ENCODE data around the gene TMEM204.
A peak's percentile ranks its signal among the peaks of the same experiment; 100 is the strongest.

The TMEM204 gene

GRCh38 chr16:1533443-1533951, at the start of gene TMEM204:
TSS of gene TMEM204 (plus strand) at chr16:1533666. CDS start at chr16:1534276, 610 bp downstream.
- no peaks in the 10 kb centered on the region for H3K36me3 ChIP-seq (ENCODE audit: insufficient read depth, low read length)
- no peaks in the 10 kb centered on the region for H3K4me1 ChIP-seq (ENCODE audit: insufficient read depth, low read length)
- H3K9me3 ChIP-seq (ENCODE audit: control insufficient read depth, insufficient read depth, low read length): no peaks in the 10 kb centered on the region
- H3K9ac ChIP-seq (ENCODE audit: low read depth, low read length): no peak within 1 kb of the TSS

- Histone ChIP-seq H3K9me3 (ENCODE audit: control insufficient read depth, insufficient read depth, low read length) (no peaks in the 10 kb centered on the region), H3K4me1 (ENCODE audit: insufficient read depth, low read length) (no peaks in the 10 kb centered on the region), H3K9ac (ENCODE audit: low read depth, low read length) (no peak overlapping the region), H3K36me3 (ENCODE audit: insufficient read depth, low read length) (no peaks in the 10 kb centered on the region)
These were observed 47.5 kb upstream of the TMEM204 start for GRCh38 chr16:1485847-1486496.

- Histone ChIP-seq H3K4me1 (ENCODE audit: insufficient read depth, low read length) (no peaks in the 10 kb centered on the region), H3K9me3 (ENCODE audit: control insufficient read depth, insufficient read depth, low read length) (no peaks in the 10 kb centered on the region), H3K9ac (ENCODE audit: low read depth, low read length) (no peak overlapping the region), H3K36me3 (ENCODE audit: insufficient read depth, low read length) (no peaks in the 10 kb centered on the region)
These were observed 46.7 kb upstream of the TMEM204 start for GRCh38 chr16:1486551-1487390.

GRCh38 chr16:1487395-1488053, 45.9 kb upstream of the TMEM204 start:
- Histone ChIP-seq H3K9ac (ENCODE audit: low read depth, low read length) (no peak overlapping the region), H3K4me1 (ENCODE audit: insufficient read depth, low read length) (no peaks in the 10 kb centered on the region), H3K9me3 (ENCODE audit: control insufficient read depth, insufficient read depth, low read length) (no peaks in the 10 kb centered on the region), H3K36me3 (ENCODE audit: insufficient read depth, low read length) (no peaks in the 10 kb centered on the region)

GRCh38 chr16:1488054-1488601, 45.3 kb upstream of the TMEM204 start:
- H3K36me3 ChIP-seq (ENCODE audit: insufficient read depth, low read length): no peaks in the 10 kb centered on the region
- no peak overlapping the region; the same call in 1 of the 2 replicates for H3K9ac ChIP-seq (ENCODE audit: low read depth, low read length)
- H3K4me1 ChIP-seq (ENCODE audit: insufficient read depth, low read length): no peaks in the 10 kb centered on the region
- no peaks in the 10 kb centered on the region for H3K9me3 ChIP-seq (ENCODE audit: control insufficient read depth, insufficient read depth, low read length)

- H3K4me1 ChIP-seq (ENCODE audit: insufficient read depth, low read length): no peaks in the 10 kb centered on the region
- H3K36me3 ChIP-seq (ENCODE audit: insufficient read depth, low read length): no peaks in the 10 kb centered on the region
- no peak within 1 kb of the TSS; the same call in 1 of the 2 replicates for H3K9ac ChIP-seq (ENCODE audit: low read depth, low read length)
- H3K9me3 ChIP-seq (ENCODE audit: control insufficient read depth, insufficient read depth, low read length): no peaks in the 10 kb centered on the region
These were observed 44.8 kb upstream of the TMEM204 start, which contains the start of gene PTX4 for GRCh38 chr16:1488619-1489018. TSS of gene PTX4 (minus strand) at chr16:1488944. CDS start at chr16:1488909, 35 bp downstream.

GRCh38 chr16:1489077-1489476, 44.4 kb upstream of the TMEM204 start:
- H3K4me1 ChIP-seq (ENCODE audit: insufficient read depth, low read length): no peaks in the 10 kb centered on the region
- H3K9ac ChIP-seq (ENCODE audit: low read depth, low read length): no peak overlapping the region

GRCh38 chr16:1491327-1491726, 42.1 kb upstream of the TMEM204 start:
- Histone ChIP-seq H3K36me3 (ENCODE audit: insufficient read depth, low read length) (no peaks in the 10 kb centered on the region), H3K4me1 (ENCODE audit: insufficient read depth, low read length) (no peaks in the 10 kb centered on the region), H3K9me3 (ENCODE audit: control insufficient read depth, insufficient read depth, low read length) (no peaks in the 10 kb centered on the region), H3K9ac (ENCODE audit: low read depth, low read length) (no peak overlapping the region)

More at GRCh38 chr16:1489077-1489476, 44.4 kb upstream of the TMEM204 start:
- H3K36me3 ChIP-seq (ENCODE audit: insufficient read depth, low read length): no peaks in the 10 kb centered on the region
- H3K9me3 ChIP-seq (ENCODE audit: control insufficient read depth, insufficient read depth, low read length): no peaks in the 10 kb centered on the region

- Histone ChIP-seq H3K9me3 (ENCODE audit: control insufficient read depth, insufficient read depth, low read length) (no peaks in the 10 kb centered on the region), H3K9ac (ENCODE audit: low read depth, low read length) (peak overlapping the region; percentile 68), H3K36me3 (ENCODE audit: insufficient read depth, low read length) (no peaks in the 10 kb centered on the region; the same call in 1 of the 2 replicates), H3K4me1 (ENCODE audit: insufficient read depth, low read length) (no peaks in the 10 kb centered on the region)
These were observed 41.2 kb upstream of the TMEM204 start for GRCh38 chr16:1492082-1492922.

- no peaks in the 10 kb centered on the region for H3K9me3 ChIP-seq (ENCODE audit: control insufficient read depth, insufficient read depth, low read length)
- no peaks in the 10 kb centered on the region for H3K4me1 ChIP-seq (ENCODE audit: insufficient read depth, low read length)
- no peaks in the 10 kb centered on the region; the same call in 1 of the 2 replicates for H3K36me3 ChIP-seq (ENCODE audit: insufficient read depth, low read length)
- H3K9ac ChIP-seq (ENCODE audit: low read depth, low read length): peak within 1 kb of the TSS; percentile 68
These were observed 40.3 kb upstream of the TMEM204 start, which contains the start of gene TELO2 for GRCh38 chr16:1492923-1493745. TSS of gene TELO2 (plus strand) at chr16:1493360. CDS start at chr16:1494282, 922 bp downstream.

- Histone ChIP-seq H3K9me3 (ENCODE audit: control insufficient read depth, insufficient read depth, low read length) (no peaks in the 10 kb centered on the region), H3K9ac (ENCODE audit: low read depth, low read length) (peak overlapping the region; percentile 68), H3K4me1 (ENCODE audit: insufficient read depth, low read length) (no peaks in the 10 kb centered on the region), H3K36me3 (ENCODE audit: insufficient read depth, low read length) (no peaks in the 10 kb centered on the region; the same call in 1 of the 2 replicates)
These were observed 39.7 kb upstream of the TMEM204 start for GRCh38 chr16:1493746-1494094.

- peak overlapping the region; percentile 68 for H3K9ac ChIP-seq (ENCODE audit: low read depth, low read length)
- no peaks in the 10 kb centered on the region for H3K4me1 ChIP-seq (ENCODE audit: insufficient read depth, low read length)
- H3K36me3 ChIP-seq (ENCODE audit: insufficient read depth, low read length): no peaks in the 10 kb centered on the region; the same call in 1 of the 2 replicates
- no peaks in the 10 kb centered on the region for H3K9me3 ChIP-seq (ENCODE audit: control insufficient read depth, insufficient read depth, low read length)
These were observed 39.3 kb upstream of the TMEM204 start for GRCh38 chr16:1494129-1494640.
